OCI-LY3 (cell line): ENCODE results near the gene SHTN1.

Experiments used
- CTCF ChIP-seq: fragments of 200-600, 300-600 bp; sonication (generic); IDR thresholded peaks from 2 replicates; pipeline ENCODE4 v1.5.1; 2014; ENCODE audit warnings: antibody characterized with exemption, low read length, low read depth
- EZH2phosphoT487 ChIP-seq: fragments of 200-600 bp; shearing (Covaris generic); IDR thresholded peaks from 2 replicates; pipeline ENCODE4 v1.6.1; 2018; ENCODE audit warnings: antibody characterized with exemption, mixed run types, low read depth

GRCh38 chr10:116879817-116880216, 125.2 kb downstream of the SHTN1 start:
- TF ChIP-seq CTCF, result no peak
- no peak for TF ChIP-seq EZH2phosphoT487
